ENCODE data around the gene BMAL2. TPM values are rescaled to one million over a fixed set of nuclear protein-coding genes. Genes with fewer than 3 reads are reported as not detected.

Gene BMAL2, protein sequence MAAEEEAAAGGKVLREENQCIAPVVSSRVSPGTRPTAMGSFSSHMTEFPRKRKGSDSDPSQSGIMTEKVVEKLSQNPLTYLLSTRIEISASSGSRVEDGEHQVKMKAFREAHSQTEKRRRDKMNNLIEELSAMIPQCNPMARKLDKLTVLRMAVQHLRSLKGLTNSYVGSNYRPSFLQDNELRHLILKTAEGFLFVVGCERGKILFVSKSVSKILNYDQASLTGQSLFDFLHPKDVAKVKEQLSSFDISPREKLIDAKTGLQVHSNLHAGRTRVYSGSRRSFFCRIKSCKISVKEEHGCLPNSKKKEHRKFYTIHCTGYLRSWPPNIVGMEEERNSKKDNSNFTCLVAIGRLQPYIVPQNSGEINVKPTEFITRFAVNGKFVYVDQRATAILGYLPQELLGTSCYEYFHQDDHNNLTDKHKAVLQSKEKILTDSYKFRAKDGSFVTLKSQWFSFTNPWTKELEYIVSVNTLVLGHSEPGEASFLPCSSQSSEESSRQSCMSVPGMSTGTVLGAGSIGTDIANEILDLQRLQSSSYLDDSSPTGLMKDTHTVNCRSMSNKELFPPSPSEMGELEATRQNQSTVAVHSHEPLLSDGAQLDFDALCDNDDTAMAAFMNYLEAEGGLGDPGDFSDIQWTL
- 43.9 TPM for total RNA-seq (2021; ENCODE audit: unreplicated experiment)
- polyA plus RNA-seq (2012; ENCODE audit: insufficient read length) = 13.5 TPM
- percentile 72 among the genes with signal in this experiment for Bru-seq, nascent RNA
- percentile 69 among the genes with signal in this experiment for BruChase-seq, experiment 1, labeled RNA remaining after a 2-hour chase
- percentile 79 among the genes with signal in this experiment for BruChase-seq, experiment 2, labeled RNA remaining after a 6-hour chase
- long read RNA-seq, full-length matches to known transcripts = 32 of 56 reads
- long read RNA-seq, partial matches to known transcripts = 3 of 56 reads
- long read RNA-seq, other reads (novel, unspliced or antisense) = 21 of 56 reads

DNA sequence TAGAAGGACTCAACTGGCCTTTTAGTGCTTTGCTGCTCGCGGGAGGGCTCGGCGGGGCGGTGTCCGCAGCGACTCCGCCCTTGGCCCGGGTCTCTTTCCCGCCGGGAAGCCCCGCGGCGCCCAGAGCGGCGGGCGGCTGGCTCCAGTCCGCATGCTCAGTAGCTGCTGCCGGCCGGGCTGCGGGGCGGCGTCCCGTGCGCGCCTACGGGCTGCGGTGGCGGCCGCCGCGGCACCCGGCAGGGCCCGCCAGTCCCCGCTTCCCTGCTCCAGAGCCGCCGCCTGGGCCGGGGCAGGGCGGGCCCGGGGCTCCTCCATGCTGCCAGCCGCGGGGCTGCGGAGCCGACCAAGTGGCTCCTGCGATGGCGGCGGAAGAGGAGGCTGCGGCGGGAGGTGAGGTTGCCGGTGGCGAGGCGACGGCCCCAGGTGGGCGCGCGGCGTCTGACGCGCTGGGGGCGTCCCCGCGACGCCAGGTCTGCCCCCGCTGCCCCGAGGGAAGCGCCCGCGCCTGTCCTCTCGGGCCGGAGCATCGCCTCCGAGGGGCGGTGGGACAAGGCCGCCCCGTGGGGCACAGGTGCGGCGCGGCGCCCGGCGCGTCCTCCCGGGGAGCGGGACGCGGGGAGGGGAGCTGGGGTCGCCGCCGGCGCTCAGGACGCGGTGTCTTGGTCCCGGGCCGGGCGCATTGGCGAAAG, at the start of gene BMAL2:
Gene BMAL2 (plus strand): TSS at position 123 of the 689 bp plus-strand sequence. CDS start 237 bp downstream, at position 360.
- DNase-seq (ENCODE audit: low read depth, low spot score) (no peak), ATAC-seq (peak; percentile 83)
- TF ChIP-seq SIN3A (IDR thresholded peaks at IDR 0.05; ENCODE audit: borderline replicate concordance, insufficient read depth, low read depth, low read length) (peak; percentile 49; the same call in 1 of the 2 replicates), POLR2AphosphoS5 (IDR thresholded peaks at IDR 0.05; ENCODE audit: low read depth, low read length) (no peak), TCF7L2 (IDR thresholded peaks at IDR 0.05; ENCODE audit: low read depth, low read length) (no peak)
- TF ChIP-seq, protein P1, sequence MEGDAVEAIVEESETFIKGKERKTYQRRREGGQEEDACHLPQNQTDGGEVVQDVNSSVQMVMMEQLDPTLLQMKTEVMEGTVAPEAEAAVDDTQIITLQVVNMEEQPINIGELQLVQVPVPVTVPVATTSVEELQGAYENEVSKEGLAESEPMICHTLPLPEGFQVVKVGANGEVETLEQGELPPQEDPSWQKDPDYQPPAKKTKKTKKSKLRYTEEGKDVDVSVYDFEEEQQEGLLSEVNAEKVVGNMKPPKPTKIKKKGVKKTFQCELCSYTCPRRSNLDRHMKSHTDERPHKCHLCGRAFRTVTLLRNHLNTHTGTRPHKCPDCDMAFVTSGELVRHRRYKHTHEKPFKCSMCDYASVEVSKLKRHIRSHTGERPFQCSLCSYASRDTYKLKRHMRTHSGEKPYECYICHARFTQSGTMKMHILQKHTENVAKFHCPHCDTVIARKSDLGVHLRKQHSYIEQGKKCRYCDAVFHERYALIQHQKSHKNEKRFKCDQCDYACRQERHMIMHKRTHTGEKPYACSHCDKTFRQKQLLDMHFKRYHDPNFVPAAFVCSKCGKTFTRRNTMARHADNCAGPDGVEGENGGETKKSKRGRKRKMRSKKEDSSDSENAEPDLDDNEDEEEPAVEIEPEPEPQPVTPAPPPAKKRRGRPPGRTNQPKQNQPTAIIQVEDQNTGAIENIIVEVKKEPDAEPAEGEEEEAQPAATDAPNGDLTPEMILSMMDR (IDR thresholded peaks at IDR 0.05) = no peak
- H3K27me3 ChIP-seq (ENCODE audit: control insufficient read depth, insufficient read depth, low read length) = no peaks in the 10 kb centered on the region
- intact Hi-C loops (cut with micrococcal nuclease; ENCODE audit: unreplicated experiment) (loop anchor here (10.0 kb wide), 2 partner anchors 52 to 372 kb away; no protein-coding TSS in a partner anchor), in situ Hi-C loops (cut with HindIII; ENCODE audit: low pct_unique_long_range_greater_than_20kb, low sequenced_read_pairs) (no loop called here)
- ChIA-PET POLR2A (interaction anchor here (0.5 to 1.0 kb wide), 3 partner anchors 38 to 221 kb away, joined by 5 to 13 read pairs (median 6); no protein-coding TSS in a partner anchor), CTCF (interaction anchor here (0.8 kb wide), 1 partner anchor 27 kb away, joined by 3 read pairs; no protein-coding TSS in a partner anchor)
- no TSS peak for BruUV-seq (replicated peaks)
- peaks cover 41% of the 10 kb centered on the region for H3K4me1 ChIP-seq (ENCODE audit: control insufficient read depth, insufficient read depth, low read length)
- peak within 1 kb of the TSS; percentile 66 to 81 for H3K4me3 ChIP-seq (ENCODE audit: low read depth in 2 of 2, low read length in 2 of 2)
- H3K27ac ChIP-seq (ENCODE audit: low read length) = peak within 1 kb of the TSS; percentile 77
- H3K36me3 ChIP-seq (ENCODE audit: control insufficient read depth, insufficient read depth, low read length) = no peaks in the 10 kb centered on the region
- no peaks in the 10 kb centered on the region for H3K9me3 ChIP-seq (ENCODE audit: control insufficient read depth, insufficient read depth, low read depth, low read length)

DNA sequence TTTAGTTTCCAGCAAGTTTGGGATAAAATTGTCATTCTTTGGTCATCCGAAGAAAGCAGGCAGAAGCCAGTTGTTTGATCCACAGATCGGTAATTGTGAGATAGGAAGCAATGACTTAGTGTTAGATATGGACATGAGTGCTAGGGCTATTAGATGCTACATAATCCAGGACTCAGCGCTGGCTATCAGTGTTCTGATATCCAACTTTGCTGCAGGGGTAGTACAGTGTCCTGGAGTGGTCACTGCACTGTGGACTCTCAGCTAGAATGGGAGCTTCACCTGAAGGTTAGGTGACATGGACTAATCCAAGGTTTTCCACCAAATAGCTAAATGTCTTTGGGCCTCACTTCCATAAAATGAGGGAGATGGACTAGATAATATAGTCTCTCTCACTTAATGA, 48.6 kb upstream of the BMAL2 start:
- peak; percentile 30; the same call in 1 of the 2 replicates for ATAC-seq

More for the DNA sequence above, 48.6 kb upstream of the BMAL2 start:
- ChIA-PET CTCF (no interaction called here), POLR2A (no interaction called here)
- no peaks in the 10 kb centered on the region for H3K36me3 ChIP-seq (ENCODE audit: control insufficient read depth, insufficient read depth, low read length)
- intact Hi-C loops (cut with micrococcal nuclease; ENCODE audit: unreplicated experiment) = no loop called here
- no peak for DNase-seq (ENCODE audit: low read depth, low spot score)
- H3K27ac ChIP-seq (ENCODE audit: low read length) = no peak overlapping the region
- H3K4me3 ChIP-seq (ENCODE audit: low read depth in 2 of 2, low read length in 2 of 2) = no peak overlapping the region
- BruUV-seq (replicated peaks) = no TSS peak
- TF ChIP-seq, protein P2, sequence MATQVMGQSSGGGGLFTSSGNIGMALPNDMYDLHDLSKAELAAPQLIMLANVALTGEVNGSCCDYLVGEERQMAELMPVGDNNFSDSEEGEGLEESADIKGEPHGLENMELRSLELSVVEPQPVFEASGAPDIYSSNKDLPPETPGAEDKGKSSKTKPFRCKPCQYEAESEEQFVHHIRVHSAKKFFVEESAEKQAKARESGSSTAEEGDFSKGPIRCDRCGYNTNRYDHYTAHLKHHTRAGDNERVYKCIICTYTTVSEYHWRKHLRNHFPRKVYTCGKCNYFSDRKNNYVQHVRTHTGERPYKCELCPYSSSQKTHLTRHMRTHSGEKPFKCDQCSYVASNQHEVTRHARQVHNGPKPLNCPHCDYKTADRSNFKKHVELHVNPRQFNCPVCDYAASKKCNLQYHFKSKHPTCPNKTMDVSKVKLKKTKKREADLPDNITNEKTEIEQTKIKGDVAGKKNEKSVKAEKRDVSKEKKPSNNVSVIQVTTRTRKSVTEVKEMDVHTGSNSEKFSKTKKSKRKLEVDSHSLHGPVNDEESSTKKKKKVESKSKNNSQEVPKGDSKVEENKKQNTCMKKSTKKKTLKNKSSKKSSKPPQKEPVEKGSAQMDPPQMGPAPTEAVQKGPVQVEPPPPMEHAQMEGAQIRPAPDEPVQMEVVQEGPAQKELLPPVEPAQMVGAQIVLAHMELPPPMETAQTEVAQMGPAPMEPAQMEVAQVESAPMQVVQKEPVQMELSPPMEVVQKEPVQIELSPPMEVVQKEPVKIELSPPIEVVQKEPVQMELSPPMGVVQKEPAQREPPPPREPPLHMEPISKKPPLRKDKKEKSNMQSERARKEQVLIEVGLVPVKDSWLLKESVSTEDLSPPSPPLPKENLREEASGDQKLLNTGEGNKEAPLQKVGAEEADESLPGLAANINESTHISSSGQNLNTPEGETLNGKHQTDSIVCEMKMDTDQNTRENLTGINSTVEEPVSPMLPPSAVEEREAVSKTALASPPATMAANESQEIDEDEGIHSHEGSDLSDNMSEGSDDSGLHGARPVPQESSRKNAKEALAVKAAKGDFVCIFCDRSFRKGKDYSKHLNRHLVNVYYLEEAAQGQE (IDR thresholded peaks at IDR 0.05; ENCODE audit: insufficient read depth in 1 of 2, low read depth in 2 of 2, low read length in 1 of 2) = no peak
- no peak for TF ChIP-seq SIN3A (IDR thresholded peaks at IDR 0.05; ENCODE audit: borderline replicate concordance, insufficient read depth, low read depth, low read length)
- no peak for TF ChIP-seq TCF7L2 (IDR thresholded peaks at IDR 0.05; ENCODE audit: low read depth, low read length)
- no peak for TF ChIP-seq POLR2AphosphoS5 (IDR thresholded peaks at IDR 0.05; ENCODE audit: low read depth, low read length)
- TF ChIP-seq, protein P1 (IDR thresholded peaks at IDR 0.05) = no peak
- in situ Hi-C loops (cut with HindIII; ENCODE audit: low pct_unique_long_range_greater_than_20kb, low sequenced_read_pairs) = no loop called here
- H3K27me3 ChIP-seq (ENCODE audit: control insufficient read depth, insufficient read depth, low read length) = no peaks in the 10 kb centered on the region
- H3K4me1 ChIP-seq (ENCODE audit: control insufficient read depth, insufficient read depth, low read length) = no peaks in the 10 kb centered on the region
- no peaks in the 10 kb centered on the region for H3K9me3 ChIP-seq (ENCODE audit: control insufficient read depth, insufficient read depth, low read depth, low read length)
